ENCODE data around the gene METTL17. TPM values are rescaled to one million over a fixed set of nuclear protein-coding genes. Genes with fewer than 3 reads are reported as not detected.

METTL17 gene
- total RNA-seq, 1 donor from 2014 or later, result 34.4 TPM

GRCh38 chr14:21032326-21033132, 42.7 kb downstream of the METTL17 start:
- Mint-ChIP-seq H3K9me3 (ENCODE audit: low read depth) (no peaks in the 10 kb centered on the region), H3K4me3 (ENCODE audit: unreplicated experiment) (no peak overlapping the region), H3K27ac (ENCODE audit: unreplicated experiment) (no peak overlapping the region), H3K36me3 (ENCODE audit: low read depth) (no peaks in the 10 kb centered on the region), H3K27me3 (ENCODE audit: low read depth) (peaks cover 12% of the 10 kb centered on the region), H3K4me1 (ENCODE audit: low read depth) (no peaks in the 10 kb centered on the region)
- no peak for TF ChIP-seq CTCF (IDR thresholded peaks at IDR 0.05)
- no peak for DNase-seq (ENCODE audit: low spot score)

- no peak for TF ChIP-seq CTCF (IDR thresholded peaks at IDR 0.05)
- Mint-ChIP-seq H3K4me3 (ENCODE audit: unreplicated experiment) (no peak overlapping the region), H3K27ac (ENCODE audit: unreplicated experiment) (no peak overlapping the region), H3K4me1 (ENCODE audit: low read depth) (peaks cover under 1% of the 10 kb centered on the region), H3K27me3 (ENCODE audit: low read depth) (peaks cover 12% of the 10 kb centered on the region), H3K36me3 (ENCODE audit: low read depth) (no peaks in the 10 kb centered on the region), H3K9me3 (ENCODE audit: low read depth) (no peaks in the 10 kb centered on the region)
- no peak for DNase-seq (ENCODE audit: low spot score)
Observed at GRCh38 chr14:21033133-21033698, 43.4 kb downstream of the METTL17 start.

GRCh38 chr14:21034707-21035106, 44.9 kb downstream of the METTL17 start, which contains the start of gene RNASE13:
Gene RNASE13, minus strand, starts transcription at chr14:21034807. Its CDS starts 519 bp downstream, at chr14:21034288.
- no peaks in the 10 kb centered on the region for H3K36me3 Mint-ChIP-seq (ENCODE audit: low read depth)
- TF ChIP-seq CTCF (IDR thresholded peaks at IDR 0.05), result no peak
- no peak for DNase-seq (ENCODE audit: low spot score)
- H3K4me3 Mint-ChIP-seq (ENCODE audit: unreplicated experiment), result no peak within 1 kb of the TSS
- peaks cover 12% of the 10 kb centered on the region for H3K27me3 Mint-ChIP-seq (ENCODE audit: low read depth)
- no peaks in the 10 kb centered on the region for H3K9me3 Mint-ChIP-seq (ENCODE audit: low read depth)
- peaks cover 14% of the 10 kb centered on the region for H3K4me1 Mint-ChIP-seq (ENCODE audit: low read depth)
- no peak within 1 kb of the TSS for H3K27ac Mint-ChIP-seq (ENCODE audit: unreplicated experiment)

- Mint-ChIP-seq H3K27me3 (ENCODE audit: low read depth) (peaks cover 7% of the 10 kb centered on the region), H3K27ac (ENCODE audit: unreplicated experiment) (no peak overlapping the region), H3K36me3 (ENCODE audit: low read depth) (no peaks in the 10 kb centered on the region), H3K9me3 (ENCODE audit: low read depth) (no peaks in the 10 kb centered on the region), H3K4me1 (ENCODE audit: low read depth) (peaks cover 21% of the 10 kb centered on the region), H3K4me3 (ENCODE audit: unreplicated experiment) (no peak overlapping the region)
- no peak for TF ChIP-seq CTCF (IDR thresholded peaks at IDR 0.05)
- no peak for DNase-seq (ENCODE audit: low spot score)
Observed at GRCh38 chr14:21036751-21037150, 47.0 kb downstream of the METTL17 start.

- H3K9me3 Mint-ChIP-seq (ENCODE audit: low read depth), result no peaks in the 10 kb centered on the region
- H3K27me3 Mint-ChIP-seq (ENCODE audit: low read depth), result peaks cover 4% of the 10 kb centered on the region
- no peak overlapping the region for H3K27ac Mint-ChIP-seq (ENCODE audit: unreplicated experiment)
- H3K4me3 Mint-ChIP-seq (ENCODE audit: unreplicated experiment), result no peak overlapping the region
- H3K36me3 Mint-ChIP-seq (ENCODE audit: low read depth), result no peaks in the 10 kb centered on the region
- peaks cover 21% of the 10 kb centered on the region for H3K4me1 Mint-ChIP-seq (ENCODE audit: low read depth)
- no peak for TF ChIP-seq CTCF (IDR thresholded peaks at IDR 0.05)
- DNase-seq (ENCODE audit: low spot score), result no peak
Observed at GRCh38 chr14:21037156-21037555, 47.4 kb downstream of the METTL17 start.
